Tibial nerve (tissue), 3 donors: ENCODE results near the gene TRIM9.

ENCODE experiments used
- POLR2A ChIP-seq, 2 donors: fragments of 450-650 bp; IDR thresholded peaks; one replicate each; pipeline ENCODE4 v1.6.1; 2017; ENCODE audit warnings: antibody characterized with exemption in 2 of 2, mild to moderate bottlenecking in 2 of 2, moderate library complexity in 2 of 2
- TF ChIP-seq, protein P1 (sequence below), 5 experiments: fragments of 200-600 bp in 3 of 5; fragments of 450-650 bp in 2 of 5; sonication (generic) in 3 of 5; IDR thresholded peaks; one replicate each; pipeline ENCODE4 v1.5.1; 2016 to 2019; ENCODE audit warnings: antibody characterized with exemption in 5 of 5, mild to moderate bottlenecking in 3 of 5, moderate library complexity in 2 of 5

DNA sequence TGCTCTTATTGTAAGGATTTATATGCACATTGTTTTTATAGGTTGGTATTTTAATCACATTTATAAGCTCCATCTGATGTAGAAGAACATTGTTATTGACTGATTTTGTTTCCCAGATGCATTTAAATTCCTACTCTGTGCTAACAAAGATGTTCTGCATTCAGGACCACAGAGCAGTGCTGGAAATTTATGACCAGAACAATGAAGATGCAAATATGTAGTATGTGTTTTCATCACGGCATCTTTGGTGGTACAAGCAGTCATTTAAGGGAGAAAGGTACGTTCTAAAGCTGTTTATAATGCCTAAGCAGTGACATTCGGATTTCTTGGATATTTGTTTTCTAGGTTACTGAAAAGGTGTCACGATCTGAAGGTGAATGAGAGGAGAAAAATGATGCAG is 66.5 kb downstream of the TRIM9 start:
- no peak for TF ChIP-seq POLR2A (IDR thresholded peaks at IDR 0.05)
- TF ChIP-seq, protein P1, sequence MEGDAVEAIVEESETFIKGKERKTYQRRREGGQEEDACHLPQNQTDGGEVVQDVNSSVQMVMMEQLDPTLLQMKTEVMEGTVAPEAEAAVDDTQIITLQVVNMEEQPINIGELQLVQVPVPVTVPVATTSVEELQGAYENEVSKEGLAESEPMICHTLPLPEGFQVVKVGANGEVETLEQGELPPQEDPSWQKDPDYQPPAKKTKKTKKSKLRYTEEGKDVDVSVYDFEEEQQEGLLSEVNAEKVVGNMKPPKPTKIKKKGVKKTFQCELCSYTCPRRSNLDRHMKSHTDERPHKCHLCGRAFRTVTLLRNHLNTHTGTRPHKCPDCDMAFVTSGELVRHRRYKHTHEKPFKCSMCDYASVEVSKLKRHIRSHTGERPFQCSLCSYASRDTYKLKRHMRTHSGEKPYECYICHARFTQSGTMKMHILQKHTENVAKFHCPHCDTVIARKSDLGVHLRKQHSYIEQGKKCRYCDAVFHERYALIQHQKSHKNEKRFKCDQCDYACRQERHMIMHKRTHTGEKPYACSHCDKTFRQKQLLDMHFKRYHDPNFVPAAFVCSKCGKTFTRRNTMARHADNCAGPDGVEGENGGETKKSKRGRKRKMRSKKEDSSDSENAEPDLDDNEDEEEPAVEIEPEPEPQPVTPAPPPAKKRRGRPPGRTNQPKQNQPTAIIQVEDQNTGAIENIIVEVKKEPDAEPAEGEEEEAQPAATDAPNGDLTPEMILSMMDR (IDR thresholded peaks at IDR 0.05) = no peak
